H54 (cell line): ENCODE results near the gene TANGO2.
A peak's percentile ranks its signal among the peaks of the same experiment; 100 is the strongest.

Source experiments
- DNase-seq: peaks from one replicate; pipeline ENCODE4 v3.0.0; 2011; ENCODE audit warnings: low spot score, mixed read lengths; ENCODE audit not compliant: insufficient read length
- FAIRE-seq: peaks from 3 replicates; lab custom pipeline; 2011; peaks lifted over from hg19 to GRCh38; lab: Jason Lieb, UNC
- POLR2A ChIP-seq: IDR thresholded peaks from 2 replicates; pipeline ENCODE4 v1.6.1; 2011; ENCODE audit warnings: low read depth, mild to moderate bottlenecking, low read length

The TANGO2 gene

DNA sequence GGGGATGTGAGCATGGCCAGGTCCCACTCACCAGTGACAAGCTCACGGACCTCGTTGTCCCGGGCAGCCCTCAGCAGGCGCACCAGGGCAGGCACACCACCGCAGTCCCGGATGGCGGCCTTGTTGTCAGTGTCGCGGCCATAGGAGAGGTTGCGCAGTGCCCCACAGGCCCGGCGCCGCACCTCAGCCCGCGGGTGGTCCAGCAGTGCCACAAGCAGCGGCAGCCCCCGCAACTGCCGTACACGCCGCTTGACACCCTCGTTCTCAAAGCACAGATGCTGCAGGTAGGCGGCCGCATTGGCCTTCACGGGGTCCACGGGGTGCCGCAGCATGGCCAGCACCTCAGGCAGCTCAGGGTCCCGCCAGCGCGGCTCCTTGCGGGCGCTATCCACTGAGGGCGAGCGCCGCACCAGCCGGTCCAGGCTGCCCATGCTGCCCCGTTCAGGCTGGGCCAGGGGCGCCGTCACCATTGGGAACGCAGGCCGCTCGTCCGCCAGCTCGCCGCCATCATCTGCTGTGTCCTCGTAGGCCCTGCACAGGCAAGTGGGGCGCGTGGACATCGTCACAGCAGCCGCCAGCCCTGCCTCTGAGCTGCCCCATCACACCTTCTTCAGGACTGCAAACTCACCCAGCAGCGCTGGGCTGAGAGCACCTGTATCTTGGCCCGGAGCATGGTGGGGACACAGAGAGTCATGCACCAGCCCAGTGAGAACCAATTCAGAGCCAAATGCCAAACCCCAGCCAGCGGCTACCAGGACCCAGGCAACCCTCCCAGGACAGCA lies 41.0 kb upstream of the TANGO2 start:
- FAIRE-seq (no peak), DNase-seq (no peak)
- TF ChIP-seq POLR2A = no peak

GRCh38 chr22:19980766-19981165 lies 40.1 kb upstream of the TANGO2 start:
- TF ChIP-seq POLR2A = no peak
- DNase-seq = no peak
- FAIRE-seq = no peak

DNA sequence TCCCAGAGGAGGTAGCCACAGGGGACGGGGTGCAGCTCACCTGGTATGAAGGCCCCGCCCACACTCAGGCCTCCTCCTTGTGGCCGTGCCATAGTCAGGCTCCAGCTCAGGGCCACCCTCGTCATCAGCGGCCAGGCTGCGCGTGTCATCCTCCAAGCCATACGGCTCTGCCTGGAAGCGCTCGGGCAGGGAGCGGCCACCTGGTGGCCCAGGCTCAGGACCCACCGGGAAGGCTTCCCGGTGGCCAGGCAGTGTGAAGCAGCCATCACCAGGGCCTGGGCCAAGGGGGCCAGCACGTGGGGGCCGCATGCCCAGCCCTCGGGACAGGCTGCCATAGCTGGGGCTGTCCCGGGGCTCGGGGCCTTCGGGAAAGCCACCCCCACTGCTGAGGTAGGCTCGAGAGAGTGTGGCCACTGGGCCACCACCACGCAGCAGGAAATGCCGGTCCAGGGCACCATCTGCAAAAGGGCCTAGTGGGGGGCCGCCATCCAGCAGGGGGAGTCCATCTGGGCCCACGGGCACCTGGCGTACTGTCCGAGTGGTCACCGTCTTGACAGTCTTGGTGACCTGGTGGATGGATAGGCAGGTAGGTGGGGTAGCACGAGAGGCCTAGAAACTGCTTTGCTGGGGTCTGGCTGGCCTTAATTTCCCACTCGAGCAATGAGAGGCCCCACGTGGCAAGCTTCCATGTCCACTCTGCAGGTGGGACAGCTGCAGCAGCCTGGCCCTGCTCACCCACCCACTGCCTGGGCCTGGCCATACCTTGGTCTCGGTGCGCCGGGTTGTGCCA lies 39.5 kb upstream of the TANGO2 start:
- DNase-seq = no peak
- no peak for FAIRE-seq
- TF ChIP-seq POLR2A = no peak

DNA sequence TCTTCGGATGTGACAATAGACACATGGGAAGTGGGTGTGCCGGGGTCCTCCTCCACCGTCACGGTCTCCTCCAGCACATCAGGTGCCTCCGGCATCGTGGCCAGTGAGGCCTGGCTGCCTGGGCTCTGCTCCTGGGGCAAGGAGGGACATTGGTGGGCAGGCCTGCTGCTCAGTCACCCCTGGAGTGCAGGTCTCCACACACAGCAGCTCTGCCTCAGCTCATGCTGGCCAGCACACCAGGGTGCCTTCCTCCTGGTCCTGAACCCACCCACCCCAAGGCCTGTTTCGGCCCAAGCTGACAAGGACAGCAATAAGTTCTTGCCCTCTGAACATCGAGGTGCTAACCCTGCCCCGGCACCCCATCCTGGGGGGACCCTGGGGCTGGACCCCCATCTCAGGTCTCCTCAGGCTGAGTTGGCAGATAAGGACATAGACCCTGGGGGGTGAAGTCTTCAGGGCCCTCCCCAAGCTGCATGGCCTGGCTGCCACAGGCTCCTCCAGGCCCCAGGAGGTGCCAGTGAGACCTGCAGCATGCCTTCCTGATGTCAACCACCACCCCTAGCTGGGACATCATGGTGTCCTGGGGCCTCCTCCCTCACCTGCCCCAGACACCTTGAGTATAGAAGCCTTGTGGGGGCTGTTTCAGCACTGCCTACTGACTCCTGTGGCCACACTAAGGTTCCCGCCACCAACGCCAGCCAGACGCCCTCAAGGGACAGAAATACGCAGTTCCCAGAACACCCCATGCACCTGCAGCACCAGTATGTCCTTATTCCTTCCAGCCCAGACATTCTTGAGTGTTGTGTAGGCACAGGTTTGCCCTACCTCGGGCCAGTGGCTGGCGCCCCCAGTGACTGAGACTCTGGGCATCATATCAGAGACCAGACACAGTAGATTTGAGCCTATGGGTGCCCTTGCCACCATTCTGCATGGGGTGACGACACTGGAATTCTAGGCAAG lies 38.7 kb upstream of the TANGO2 start:
- DNase-seq = no peak
- TF ChIP-seq POLR2A = no peak
- no peak for FAIRE-seq

DNA sequence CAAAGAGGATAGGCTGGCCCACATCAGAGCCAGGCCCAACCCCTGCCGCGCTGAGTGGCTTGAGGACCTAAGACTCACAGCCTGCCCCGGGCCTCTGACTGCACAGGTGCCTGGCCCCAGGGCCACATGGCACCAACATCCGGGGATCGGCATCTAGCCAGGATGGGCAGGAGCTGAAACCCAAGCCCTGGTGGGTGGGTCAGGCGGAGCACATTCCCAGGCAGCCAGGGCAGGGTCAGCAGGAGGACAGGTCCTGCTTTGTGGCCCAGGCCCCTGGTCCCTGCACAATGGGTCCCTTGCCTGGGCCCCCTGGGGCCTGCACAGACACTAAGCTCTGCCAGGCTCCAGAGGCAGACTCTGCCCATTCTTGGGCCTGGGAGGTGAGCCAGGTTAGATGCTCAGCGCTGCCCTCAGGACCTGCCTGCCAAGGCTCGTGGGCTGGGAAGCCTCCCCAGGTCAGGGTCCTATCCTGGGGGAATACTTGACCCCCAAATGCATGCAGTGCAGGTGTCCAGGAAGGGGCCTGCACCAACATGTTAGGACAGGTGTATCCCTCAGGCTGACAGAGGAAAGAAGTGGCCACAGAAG lies 37.8 kb upstream of the TANGO2 start:
- FAIRE-seq = no peak
- TF ChIP-seq POLR2A = no peak

GRCh38 chr22:19983741-19984140 lies 37.2 kb upstream of the TANGO2 start:
- DNase-seq (no peak), FAIRE-seq (no peak)
- TF ChIP-seq POLR2A = no peak

More for the DNA sequence above, 37.8 kb upstream of the TANGO2 start:
- DNase-seq = no peak

DNA sequence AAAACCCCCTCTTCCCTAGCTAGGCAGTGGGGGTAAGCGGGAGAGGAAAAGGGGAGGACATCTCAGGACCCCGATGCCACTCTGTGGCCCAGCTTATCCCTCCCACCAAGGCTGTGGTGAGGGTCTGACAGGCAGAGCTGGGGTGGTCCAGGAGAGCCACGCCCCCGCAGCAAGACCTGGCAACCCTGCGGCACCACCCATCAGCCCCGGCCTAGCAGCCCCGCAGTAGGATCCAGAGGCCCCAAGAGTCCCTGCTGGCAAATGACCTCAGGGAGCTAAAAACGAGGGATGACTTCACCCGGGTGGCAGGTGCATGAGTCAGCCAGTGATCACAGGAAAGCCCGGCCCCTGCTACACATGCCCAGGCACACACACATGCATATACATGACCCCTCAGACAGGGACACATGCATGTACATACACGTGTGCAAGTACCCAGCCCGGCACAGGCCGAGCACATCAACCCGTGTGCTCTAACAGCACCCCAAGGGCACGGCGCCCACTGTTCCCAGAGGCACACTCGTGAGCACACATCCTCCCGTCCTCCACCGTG lies 36.6 kb upstream of the TANGO2 start:
- no peak for TF ChIP-seq POLR2A
- DNase-seq = peak; percentile 90
- FAIRE-seq = peak; percentile 15

DNA sequence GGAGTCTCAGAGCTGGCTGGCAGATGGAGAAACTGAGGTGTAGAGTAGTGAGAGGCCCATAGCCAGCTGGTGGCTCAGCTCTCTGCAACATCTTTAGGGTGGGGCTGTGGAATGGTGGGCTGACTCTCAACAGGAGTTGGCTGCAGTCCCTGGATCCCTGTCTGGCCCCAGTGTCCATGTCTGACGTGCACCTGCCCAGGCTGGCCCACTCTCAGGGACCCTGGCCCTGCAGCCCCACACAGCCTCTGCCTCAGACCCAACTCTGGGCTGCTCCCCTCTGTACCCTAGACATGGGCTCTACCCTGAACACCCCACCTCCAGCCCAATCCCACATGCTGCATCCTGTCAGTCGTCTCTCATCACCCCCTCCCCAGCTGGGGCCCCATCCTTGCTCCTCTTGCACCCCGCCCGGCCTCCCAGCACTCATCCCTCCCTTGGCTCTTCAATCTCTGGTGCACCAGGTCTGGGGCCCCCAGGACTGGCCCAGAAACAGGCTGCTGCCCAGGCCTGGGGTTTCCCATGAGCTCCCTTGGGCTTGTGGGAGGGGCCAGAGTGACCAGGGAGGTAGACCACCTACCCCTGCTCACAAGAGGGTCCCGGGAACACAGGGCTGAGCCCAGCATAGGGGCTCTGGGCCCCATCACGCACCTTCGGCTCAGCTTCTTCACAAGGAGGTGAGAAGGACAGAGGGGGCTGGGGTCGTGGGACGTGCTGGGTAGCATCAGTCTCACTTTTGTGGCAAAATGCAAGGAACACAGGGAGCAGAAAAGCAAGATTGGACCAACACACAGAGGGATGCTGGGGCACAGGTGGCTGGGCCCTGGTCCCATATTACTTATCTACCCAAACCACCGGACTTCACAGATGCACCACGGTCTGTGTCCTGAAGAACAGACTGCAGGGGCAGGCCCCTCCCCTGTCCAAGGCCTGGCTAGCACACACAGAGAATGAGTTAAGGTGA lies 35.8 kb upstream of the TANGO2 start:
- no peak for DNase-seq
- TF ChIP-seq POLR2A = no peak
- FAIRE-seq = no peak

DNA sequence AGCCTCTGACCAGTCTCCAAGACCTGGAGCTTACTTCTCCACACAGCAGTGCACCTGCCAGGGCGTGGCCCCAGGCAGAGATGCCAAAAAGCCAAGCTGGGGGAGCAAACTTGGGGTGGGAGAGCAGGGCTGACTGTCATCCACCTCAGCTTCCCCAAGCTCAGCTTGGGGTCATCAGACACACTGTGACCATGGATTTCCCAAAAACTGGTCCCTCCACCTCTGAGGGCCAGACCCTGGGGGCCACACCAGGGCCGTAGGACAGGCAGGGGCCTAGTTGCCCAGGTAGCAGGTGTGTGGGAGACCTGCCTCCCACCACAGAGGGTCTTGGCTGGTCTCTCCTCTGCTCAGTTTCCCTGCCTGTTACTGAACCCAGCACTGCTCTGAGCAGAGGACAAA lies 34.9 kb upstream of the TANGO2 start:
- no peak for TF ChIP-seq POLR2A
- no peak for FAIRE-seq
- no peak for DNase-seq

DNA sequence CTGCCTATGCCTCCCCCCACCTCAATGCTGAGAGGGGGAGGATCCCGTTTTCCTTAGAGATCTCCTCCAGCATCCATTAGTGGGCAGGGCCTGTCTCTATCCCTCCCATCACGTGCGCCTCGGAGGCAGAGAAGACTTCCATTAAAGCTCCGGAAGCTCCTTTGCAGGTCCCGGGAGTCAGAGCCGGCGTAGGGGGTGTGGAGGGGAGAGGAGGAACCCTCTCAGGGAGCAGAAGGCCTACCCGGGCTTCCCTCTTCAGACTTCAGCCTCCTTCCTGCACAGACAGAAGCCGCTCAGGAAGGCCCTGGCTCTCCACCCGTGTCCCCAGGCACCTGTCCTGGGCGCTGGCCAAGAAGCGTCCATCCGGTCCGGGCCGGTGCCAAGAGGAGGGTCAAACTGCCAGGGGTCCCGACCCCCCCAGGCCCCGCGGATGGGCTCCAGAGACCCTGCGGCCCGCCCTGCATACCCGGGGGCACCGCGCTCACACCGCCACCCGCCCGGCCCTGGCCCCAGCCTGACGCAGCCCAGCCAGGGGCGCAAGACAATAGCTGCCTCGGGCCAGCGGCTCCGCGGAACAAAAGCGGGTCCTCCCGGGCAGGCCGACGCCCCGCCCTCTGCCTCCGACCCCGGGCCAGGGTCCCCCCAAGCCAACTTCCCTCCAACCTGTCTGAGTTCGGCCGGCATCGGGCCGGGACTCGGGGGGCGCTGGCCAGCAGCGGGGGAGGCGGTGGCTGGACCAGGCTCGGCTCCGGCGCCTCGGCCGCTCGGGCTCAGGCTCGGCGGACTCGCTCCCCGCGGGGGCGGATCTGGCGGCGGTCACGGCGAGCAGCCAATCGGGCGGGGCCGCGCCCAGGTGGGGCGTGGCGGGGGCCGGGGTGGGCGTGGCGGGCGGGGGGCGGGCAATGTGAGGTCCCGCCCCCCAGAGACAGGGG lies 34.2 kb upstream of the TANGO2 start:
- FAIRE-seq (no peak), DNase-seq (peak; percentile 75)
- 0 out of 2 replicates have a peak, but pooled peaks have one; percentile 18 for TF ChIP-seq POLR2A
